H1 (cell line): ENCODE measurements around the gene RUFY3. TPM values are rescaled to one million over a fixed set of nuclear protein-coding genes. Genes with fewer than 3 reads are reported as not detected.

Experiments
- CTCF ChIA-PET: fragments of 300-600 bp; sonication (Branson Sonifier 250); formaldehyde crosslinking; loops from one replicate; lab custom pipeline; 2021; ENCODE audit not compliant: partially characterized antibody; lab: Charles Lee
- POLR2A ChIA-PET: fragments of 300-600 bp; sonication (Branson Sonifier 250); formaldehyde crosslinking; loops from one replicate; lab custom pipeline; 2021; ENCODE audit warnings: inconsistent platforms; ENCODE audit not compliant: partially characterized antibody; lab: Charles Lee
- DNase-seq, 2 experiments: peaks; one replicate each; pipeline versions ENCODE4 v3.0.0 to v3.0.0-alpha.2; 2010 to 2022; ENCODE audit warnings: low spot score in 2 of 2, low read depth in 1 of 2, mixed read lengths in 1 of 2
- FAIRE-seq: peaks from 2 replicates; lab custom pipeline; 2011; peaks lifted over from hg19 to GRCh38; lab: Jason Lieb, UNC
- H2AFZ ChIP-seq: 2 replicates; pipeline ENCODE4 v1.8.1; 2012; ENCODE audit warnings: low read length, inconsistent platforms
- H2AK5ac ChIP-seq: 2 replicates; pipeline ENCODE4 v1.6.1; 2013; ENCODE audit warnings: low read depth, low read length
- H2BK120ac ChIP-seq: replicated peaks from 2 replicates; pipeline ENCODE3; 2013; ENCODE audit warnings: low read depth, low read length, inconsistent platforms
- H2BK12ac ChIP-seq: 2 replicates; pipeline ENCODE4 v1.6.1; 2013; ENCODE audit warnings: low read depth, low read length
- H2BK15ac ChIP-seq: 2 replicates; pipeline ENCODE4 v1.6.1; 2013; ENCODE audit warnings: low read length
- H2BK20ac ChIP-seq: 2 replicates; pipeline ENCODE4 v1.6.1; 2013; ENCODE audit warnings: low read length
- H2BK5ac ChIP-seq: 2 replicates; pipeline ENCODE4 v1.6.1; 2013; ENCODE audit warnings: low read depth, low read length
- H3K14ac ChIP-seq: 2 replicates; pipeline ENCODE4 v1.6.1; 2013; ENCODE audit warnings: inconsistent platforms; ENCODE audit not compliant: insufficient read length
- H3K18ac ChIP-seq: 2 replicates; pipeline ENCODE4 v1.6.1; 2013; ENCODE audit warnings: low read length; ENCODE audit errors: extremely low read depth
- H3K23ac ChIP-seq: 2 replicates; pipeline ENCODE4 v1.6.1; 2013; ENCODE audit warnings: inconsistent platforms; ENCODE audit not compliant: insufficient read length
- H3K23me2 ChIP-seq: 2 replicates; pipeline ENCODE4 v1.6.1; 2013; ENCODE audit warnings: low read depth, low read length
- H3K27ac ChIP-seq: 2 replicates; pipeline ENCODE4 v1.6.1; 2011; ENCODE audit warnings: low read depth, low read length, inconsistent platforms
- H3K27me3 ChIP-seq, 4 experiments: replicated peaks in 1 of 4; 1 replicate in 1 of 4; 2 replicates in 3 of 4; pipeline versions ENCODE4 v1.6.1 to v1.8.1; 2011 to 2013; ENCODE audit warnings: low read length in 3 of 4, mild to moderate bottlenecking in 3 of 4, inconsistent platforms in 2 of 4, mixed read lengths in 2 of 4, moderate library complexity in 1 of 4; ENCODE audit not compliant: control insufficient read depth in 3 of 4, insufficient read depth in 3 of 4; ENCODE audit errors: extremely low read depth in 1 of 4
- H3K36me3 ChIP-seq, 4 experiments: 2 replicates each; pipeline versions ENCODE4 v1.6.1 to v1.8.1; 2011 to 2013; ENCODE audit warnings: mild to moderate bottlenecking in 4 of 4, low read length in 3 of 4, moderate library complexity in 2 of 4, control low read depth in 1 of 4, inconsistent platforms in 1 of 4; ENCODE audit not compliant: insufficient read depth in 4 of 4, control insufficient read depth in 2 of 4
- H3K4ac ChIP-seq: replicated peaks from 2 replicates; pipeline ENCODE3; 2013; ENCODE audit warnings: low read length, low read depth, mixed read lengths, inconsistent platforms; ENCODE audit not compliant: insufficient read length
- H3K4me1 ChIP-seq, 4 experiments: replicated peaks in 1 of 4; 1 replicate in 1 of 4; 2 replicates in 3 of 4; pipeline versions ENCODE4 v1.6.1 to v1.8.1; 2011 to 2013; ENCODE audit warnings: low read length in 3 of 4, inconsistent platforms in 2 of 4, mixed read lengths in 1 of 4; ENCODE audit not compliant: insufficient read depth in 4 of 4, control insufficient read depth in 3 of 4
- H3K4me2 ChIP-seq, 2 experiments: 2 replicates each; pipeline versions ENCODE4 v1.6.1 to v1.8.1; 2011 to 2013; ENCODE audit warnings: low read depth in 2 of 2, low read length in 2 of 2, control low read depth in 1 of 2, inconsistent platforms in 1 of 2, mild to moderate bottlenecking in 1 of 2; ENCODE audit not compliant: insufficient read depth in 1 of 2
- H3K4me3 ChIP-seq, 4 experiments: fragments of 200-600, 300-600 bp in 1 of 4; sonication (generic), shearing (Covaris generic), sonication (Bioruptor Twin) in 1 of 4; 2 replicates each; pipeline versions ENCODE4 v1.5.1 to v1.8.1; 2011 to 2016; ENCODE audit warnings: low read length in 4 of 4, low read depth in 3 of 4, control low read depth in 2 of 4, inconsistent platforms in 2 of 4, mild to moderate bottlenecking in 2 of 4, mixed read lengths in 1 of 4, moderate library complexity in 1 of 4; ENCODE audit not compliant: insufficient read depth in 2 of 4; ENCODE audit errors: extremely low read depth in 1 of 4
- H3K56ac ChIP-seq: replicated peaks from 2 replicates; pipeline ENCODE3; 2013; ENCODE audit warnings: low read depth, mild to moderate bottlenecking, mixed read lengths, low read length, inconsistent platforms; ENCODE audit not compliant: insufficient read length
- H3K79me1 ChIP-seq: 2 replicates; pipeline ENCODE4 v1.6.1; 2013; ENCODE audit warnings: low read depth, low read length, control low read depth
- H3K79me2 ChIP-seq, 2 experiments: 2 replicates each; pipeline versions ENCODE4 v1.6.1 to v1.8.1; 2012 to 2013; ENCODE audit warnings: low read length in 2 of 2, mild to moderate bottlenecking in 2 of 2, inconsistent platforms in 1 of 2; ENCODE audit not compliant: insufficient read depth in 2 of 2, control insufficient read depth in 1 of 2
- H3K9ac ChIP-seq, 4 experiments: replicated peaks in 1 of 4; 1 replicate in 1 of 4; 2 replicates in 3 of 4; pipeline versions ENCODE4 v1.6.1 to v1.8.1; 2011 to 2013; ENCODE audit warnings: low read depth in 3 of 4, low read length in 3 of 4, control low read depth in 2 of 4, mild to moderate bottlenecking in 2 of 4, moderate library complexity in 2 of 4, inconsistent platforms in 1 of 4; ENCODE audit errors: extremely low read depth in 1 of 4
- H3K9me3 ChIP-seq, 2 experiments: 2 replicates each; pipeline versions ENCODE4 v1.6.1 to v1.8.1; 2012 to 2013; ENCODE audit warnings: mild to moderate bottlenecking in 2 of 2, moderate library complexity in 2 of 2, control low read depth in 1 of 2, inconsistent platforms in 1 of 2, low read depth in 1 of 2, low read length in 1 of 2, mixed read lengths in 1 of 2; ENCODE audit not compliant: insufficient read depth in 2 of 2
- H4K20me1 ChIP-seq, 2 experiments: replicated peaks in 1 of 2; 2 replicates each; pipeline versions ENCODE3 to v1.8.1; 2011 to 2013; ENCODE audit warnings: inconsistent platforms in 2 of 2, low read length in 2 of 2, mild to moderate bottlenecking in 1 of 2; ENCODE audit not compliant: insufficient read depth in 2 of 2, control insufficient read depth in 1 of 2
- H4K5ac ChIP-seq: 2 replicates; pipeline ENCODE4 v1.6.1; 2013; ENCODE audit warnings: low read length, low read depth, mixed read lengths, inconsistent platforms; ENCODE audit not compliant: insufficient read length
- H4K8ac ChIP-seq: 2 replicates; pipeline ENCODE4 v1.8.0; 2013; ENCODE audit warnings: mild to moderate bottlenecking, moderate library complexity, low read length, inconsistent platforms; ENCODE audit not compliant: insufficient read depth; ENCODE audit errors: extremely low read depth
- H4K91ac ChIP-seq: replicated peaks from 2 replicates; pipeline ENCODE3; 2013; ENCODE audit warnings: low read length, mixed read lengths, inconsistent platforms; ENCODE audit not compliant: insufficient read length
- BRCA1 ChIP-seq: IDR thresholded peaks from 2 replicates; pipeline ENCODE4 v1.6.1; 2012; ENCODE audit warnings: low read depth, low read length, improper control_type of control experiment
- FOSL1 ChIP-seq: IDR thresholded peaks from 2 replicates; pipeline ENCODE4 v1.6.1; 2011; ENCODE audit warnings: mild to moderate bottlenecking, low read depth, low read length, moderate library complexity; ENCODE audit not compliant: insufficient read depth
- GABPA ChIP-seq: IDR thresholded peaks from 2 replicates; pipeline ENCODE4 v1.6.1; 2011; ENCODE audit warnings: mild to moderate bottlenecking, low read length, moderate library complexity, borderline replicate concordance; ENCODE audit not compliant: insufficient read depth
- HDAC6 ChIP-seq: IDR thresholded peaks from one replicate; pipeline ENCODE4 v1.7.1; 2012; ENCODE audit warnings: low read depth, mild to moderate bottlenecking, inconsistent platforms, low read length, moderate library complexity
- KDM5A ChIP-seq: fragments of 200-600 bp; IDR thresholded peaks from 2 replicates; pipeline ENCODE4 v1.7.1; 2012; ENCODE audit warnings: mild to moderate bottlenecking, low read length, inconsistent platforms, mixed read lengths
- NANOG ChIP-seq: IDR thresholded peaks from 2 replicates; pipeline ENCODE4 v1.6.1; 2011; ENCODE audit warnings: low read length, low read depth, mild to moderate bottlenecking, inconsistent platforms; ENCODE audit not compliant: insufficient read depth, poor library complexity, severe bottlenecking
- RXRA ChIP-seq: IDR thresholded peaks from 2 replicates; pipeline ENCODE4 v1.6.1; 2011; ENCODE audit warnings: low read depth, mild to moderate bottlenecking, low read length, moderate library complexity; ENCODE audit not compliant: insufficient read depth
- SP2 ChIP-seq: IDR thresholded peaks from 2 replicates; pipeline ENCODE4 v1.6.1; 2012; ENCODE audit warnings: mild to moderate bottlenecking, low read length, inconsistent platforms
- TCF12 ChIP-seq: IDR thresholded peaks from 2 replicates; pipeline ENCODE4 v1.6.1; 2011; ENCODE audit warnings: low read depth, mild to moderate bottlenecking, low read length
- YY1 ChIP-seq: IDR thresholded peaks from 2 replicates; pipeline ENCODE4 v1.6.1; 2011; ENCODE audit warnings: low read depth, mild to moderate bottlenecking, low read length
- ZNF274 ChIP-seq: IDR thresholded peaks from 2 replicates; pipeline ENCODE4 v1.7.0; 2012; ENCODE audit warnings: low read length, borderline replicate concordance; ENCODE audit errors: extremely low read depth
- whole genome bisulfite sequencing, 2 experiments: shearing (Covaris generic) in 1 of 2; methylation state at CpG; one replicate each; pipeline versions ENCODE4 v1.1.6 to v1.1.7; 2013 to 2015; ENCODE audit warnings: low lambda C conversion rate in 2 of 2, mixed read lengths in 2 of 2, inconsistent platforms in 1 of 2, low coverage in 1 of 2, missing lambda C conversion rate in 1 of 2; ENCODE audit not compliant: insufficient replicate concordance in 2 of 2, insufficient coverage in 1 of 2, insufficient read length in 1 of 2; ENCODE audit errors: extremely low coverage in 1 of 2, missing lambda C conversion rate in 1 of 2; 5-methylcytosine and 5-hydroxymethylcytosine counted together
- polyA plus RNA-seq, 7 experiments: library from polyadenylated mRNA; depleted of rRNA in 3 of 7; stranded (reverse) in 5 of 7; unstranded in 2 of 7; fragments of >200 nt in 5 of 7; fragments of 200-250 nt in 2 of 7; gene quantifications; 1 replicate in 5 of 7; 2 replicates in 1 of 7; 4 replicates in 1 of 7; pipeline versions ENCODE4 v1.2.1 to v1.2.3, GENCODE V29; 2011 to 2013; ENCODE audit warnings: missing spikeins in 2 of 7, mixed read lengths in 2 of 7
- total RNA-seq: library from RNA; stranded (reverse); fragmentation: NEBNext Ultra II Directional; extraction: Animal tissue kit (Norgen Biotek cat#: 25700); gene quantifications from 2 replicates; pipeline ENCODE4 v1.2.1, GENCODE V29; 2021
- TF ChIP-seq, protein P1 (sequence below): IDR thresholded peaks from 2 replicates; pipeline ENCODE4 v1.6.1; 2011; ENCODE audit warnings: low read depth, mild to moderate bottlenecking, low read length; ENCODE audit not compliant: insufficient read depth

RUFY3 gene
- total and polyA plus RNA-seq, 2 of the 8 experiments (the other 6 are each of a cell fraction or from before 2014, with no cell fraction given) = 7.8 to 33.1 TPM

DNA sequence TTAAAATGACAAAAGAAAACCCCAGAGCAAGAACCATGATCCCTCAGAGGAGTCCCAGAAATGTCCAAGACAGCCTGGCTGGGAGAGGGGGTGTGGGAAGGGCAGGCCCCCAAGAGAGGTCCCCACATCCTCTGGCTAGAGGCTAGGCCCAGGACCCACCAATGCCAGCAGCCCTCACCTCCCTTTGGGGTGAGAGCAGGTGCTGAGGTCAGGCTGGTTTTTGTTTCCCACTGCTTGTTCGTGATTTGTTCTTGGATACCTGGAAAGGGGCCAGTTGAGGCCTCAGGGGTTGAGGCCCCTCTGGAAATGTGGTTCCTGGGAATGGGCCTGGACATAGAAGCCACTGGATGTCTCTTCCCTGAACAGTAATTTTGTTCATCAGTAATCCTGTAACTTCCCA is 120.2 kb downstream of the RUFY3 start:
- Histone ChIP-seq H2BK15ac (no peak overlapping the region), H3K27me3 (no peaks in the 10 kb centered on the region), H3K9me3 (no peaks in the 10 kb centered on the region), H4K8ac (no peak overlapping the region), H3K23ac (no peak overlapping the region), H3K56ac (no peak overlapping the region), H4K5ac (no peak overlapping the region), H3K4me3 (no peak overlapping the region), H3K27ac (no peak overlapping the region), H4K20me1 (peaks cover 0 to under 1% of the 10 kb centered on the region in 2 experiments), H2BK5ac (no peak overlapping the region), H3K36me3 (no peaks in the 10 kb centered on the region), H3K79me2 (peaks cover 21 to 24% of the 10 kb centered on the region in 2 experiments), H3K23me2 (no peaks in the 10 kb centered on the region), H3K4me2 (no peak overlapping the region), H2BK20ac (no peak overlapping the region), H3K79me1 (no peaks in the 10 kb centered on the region), H3K4ac (no peak overlapping the region), H3K14ac (no peak overlapping the region), H3K9ac (0 out of 7 replicates have a peak overlapping the region, but pooled peaks of 1 of the 4 experiments have one; percentile 13), H2AFZ (peak overlapping the region; percentile 70), H2AK5ac (no peak overlapping the region), H2BK120ac (no peak overlapping the region), H3K18ac (no peak overlapping the region; the same call in none of the 2 replicates), H2BK12ac (no peak overlapping the region), H4K91ac (no peak overlapping the region), H3K4me1 (peaks cover 2 to 5% (median 4%) of the 10 kb centered on the region in 4 experiments; a peak in 4 of 7 replicates)
- CTCF ChIA-PET = no interaction called here
- FAIRE-seq (no peak), DNase-seq (no peak)
- POLR2A ChIA-PET = no interaction called here
- 85% methylated on average over 1 of the region's 1 CpG; no CpG with 5 or more reads in 1 of the 2 experiments for WGBS, 2 experiments
- TF ChIP-seq YY1 (no peak), TCF12 (no peak), BRCA1 (no peak), SP2 (no peak), ZNF274 (no peak), GABPA (no peak), FOSL1 (no peak), RXRA (no peak), KDM5A (no peak), HDAC6 (no peak), NANOG (no peak)
- TF ChIP-seq, protein P1, sequence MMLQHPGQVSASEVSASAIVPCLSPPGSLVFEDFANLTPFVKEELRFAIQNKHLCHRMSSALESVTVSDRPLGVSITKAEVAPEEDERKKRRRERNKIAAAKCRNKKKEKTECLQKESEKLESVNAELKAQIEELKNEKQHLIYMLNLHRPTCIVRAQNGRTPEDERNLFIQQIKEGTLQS = no peak
